Vagina (tissue), 2 donors: ENCODE data around the gene SETBP1.

Experiments
- CTCF ChIP-seq, 3 experiments: fragments of 450-650 bp in 2 of 3; fragments of 200-600 bp in 1 of 3; sonication (generic) in 1 of 3; IDR thresholded peaks; one replicate each; pipeline ENCODE4 v1.5.1; 2017 to 2019; ENCODE audit warnings: antibody characterized with exemption in 3 of 3, mild to moderate bottlenecking in 2 of 3, moderate library complexity in 2 of 3
- POLR2AphosphoS5 ChIP-seq, 2 donors: sonication (generic); formaldehyde crosslinking; IDR thresholded peaks; one replicate each; pipeline ENCODE4 v1.9.0; 2017; ENCODE audit warnings: antibody characterized with exemption in 2 of 2, mild to moderate bottlenecking in 2 of 2, low read depth in 1 of 2; ENCODE audit not compliant: insufficient read depth in 1 of 2

GRCh38 chr18:44911773-44912172, 231.1 kb downstream of the SETBP1 start:
- TF ChIP-seq CTCF (IDR thresholded peaks at IDR 0.05) (no peak), POLR2AphosphoS5 (IDR thresholded peaks at IDR 0.05; ENCODE audit: insufficient read depth in 1 of 2, low read depth in 1 of 2) (no peak)
